GOT3 (cell line): ENCODE measurements around the gene GRM4.

Source experiments
- DNase-seq: peaks from one replicate; lab custom pipeline; 2025; ENCODE audit warnings: mixed read lengths; lab: John Stamatoyannopoulos, UW

Gene GRM4

GRCh38 chr6:34106900-34107299, 39.0 kb downstream of the GRM4 start:
- DNase-seq, result no peak

- no peak for DNase-seq
These were observed 39.5 kb downstream of the GRM4 start for GRCh38 chr6:34106421-34106820.

- no peak for DNase-seq
These were observed 41.3 kb downstream of the GRM4 start for GRCh38 chr6:34104628-34105027.

GRCh38 chr6:34104186-34104585, 41.7 kb downstream of the GRM4 start:
- DNase-seq, result no peak

- DNase-seq, result no peak
These were observed 42.6 kb downstream of the GRM4 start for GRCh38 chr6:34103321-34103720.

- no peak for DNase-seq
These were observed 43.2 kb downstream of the GRM4 start for GRCh38 chr6:34102696-34103095.

GRCh38 chr6:34102099-34102656, 43.7 kb downstream of the GRM4 start:
- DNase-seq, result no peak

GRCh38 chr6:34100788-34101187, 45.1 kb downstream of the GRM4 start:
- DNase-seq, result no peak

- DNase-seq, result no peak
These were observed 46.0 kb downstream of the GRM4 start for GRCh38 chr6:34099878-34100277.

- DNase-seq, result no peak
These were observed 47.6 kb downstream of the GRM4 start for GRCh38 chr6:34098045-34098936.

GRCh38 chr6:34096814-34097213, 49.1 kb downstream of the GRM4 start:
- no peak for DNase-seq

GRCh38 chr6:34096193-34096592, 49.7 kb downstream of the GRM4 start:
- DNase-seq, result no peak

- DNase-seq, result no peak
These were observed 50.1 kb downstream of the GRM4 start for GRCh38 chr6:34095741-34096140.

- DNase-seq, result no peak
These were observed 50.8 kb downstream of the GRM4 start for GRCh38 chr6:34095136-34095505.

- DNase-seq, result no peak
These were observed 51.3 kb downstream of the GRM4 start for GRCh38 chr6:34094474-34095135.

GRCh38 chr6:34093854-34094430, 51.9 kb downstream of the GRM4 start:
- no peak for DNase-seq

GRCh38 chr6:34093206-34093605, 52.7 kb downstream of the GRM4 start:
- DNase-seq, result no peak

GRCh38 chr6:34092631-34093030, 53.3 kb downstream of the GRM4 start:
- no peak for DNase-seq

- no peak for DNase-seq
These were observed 55.0 kb downstream of the GRM4 start for GRCh38 chr6:34090935-34091334.

GRCh38 chr6:34090529-34090928, 55.4 kb downstream of the GRM4 start:
- DNase-seq, result no peak

- DNase-seq, result no peak
These were observed 59.3 kb downstream of the GRM4 start for GRCh38 chr6:34086558-34086957.

- DNase-seq, result no peak
These were observed 60.3 kb downstream of the GRM4 start for GRCh38 chr6:34085453-34086170.
